Aortic smooth muscle cell (primary cell): ENCODE results near the gene SNRNP27. TPM values are rescaled to one million over a fixed set of nuclear protein-coding genes. Genes with fewer than 3 reads are reported as not detected.

Source experiments
- total RNA-seq: library from RNA; depleted of rRNA; stranded (reverse); fragments of >200 nt; gene quantifications from 2 replicates; pipeline ENCODE4 v1.2.3, GENCODE V29; 2014

SNRNP27 gene, protein sequence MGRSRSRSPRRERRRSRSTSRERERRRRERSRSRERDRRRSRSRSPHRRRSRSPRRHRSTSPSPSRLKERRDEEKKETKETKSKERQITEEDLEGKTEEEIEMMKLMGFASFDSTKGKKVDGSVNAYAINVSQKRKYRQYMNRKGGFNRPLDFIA
- 37.8 and 38.0 TPM in 2 replicates for total RNA-seq

DNA sequence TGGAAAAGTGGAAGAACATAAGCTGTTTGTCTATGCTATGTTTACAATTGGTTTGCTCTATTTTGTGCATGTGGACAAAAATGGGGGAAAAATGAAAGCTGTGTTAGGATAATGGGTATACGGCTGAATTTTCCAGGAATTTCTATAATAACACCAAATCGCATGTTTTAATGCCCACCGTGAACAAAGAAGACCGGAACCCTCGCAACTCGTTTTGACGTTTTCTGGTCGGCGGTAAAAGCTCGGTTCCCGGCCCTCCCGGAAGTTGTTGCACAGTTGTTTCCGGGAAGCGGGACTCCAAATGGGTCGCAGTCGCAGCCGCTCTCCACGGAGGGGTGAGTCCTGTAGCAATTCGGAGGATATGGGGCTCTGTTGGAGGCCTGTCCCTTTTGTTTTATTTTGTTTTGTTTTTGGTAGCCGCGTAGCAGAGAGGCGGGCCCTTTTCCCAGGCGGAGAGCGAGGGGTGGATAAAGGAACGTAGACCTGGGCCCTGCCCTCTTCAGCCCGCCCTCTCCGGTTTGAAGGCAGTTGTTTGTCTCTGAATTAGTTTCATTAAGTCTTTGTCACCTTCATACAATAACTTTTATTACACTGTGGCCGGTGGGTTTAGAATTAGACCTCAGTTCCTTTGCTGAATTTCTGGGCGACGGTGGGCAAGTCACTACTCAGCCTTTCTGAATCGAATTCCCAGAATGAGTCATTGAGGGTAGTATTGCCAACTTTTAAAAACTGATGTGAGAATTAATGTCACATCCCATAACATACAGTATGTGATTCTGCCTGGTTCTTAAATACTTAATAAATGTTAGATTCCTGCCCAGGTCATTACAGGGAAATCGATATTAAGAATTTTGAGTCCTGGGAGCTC is at the start of gene SNRNP27:
Gene SNRNP27 (plus strand): TSS at position 273 of the 868 bp plus-strand sequence. CDS start 29 bp downstream, at position 302.

DNA sequence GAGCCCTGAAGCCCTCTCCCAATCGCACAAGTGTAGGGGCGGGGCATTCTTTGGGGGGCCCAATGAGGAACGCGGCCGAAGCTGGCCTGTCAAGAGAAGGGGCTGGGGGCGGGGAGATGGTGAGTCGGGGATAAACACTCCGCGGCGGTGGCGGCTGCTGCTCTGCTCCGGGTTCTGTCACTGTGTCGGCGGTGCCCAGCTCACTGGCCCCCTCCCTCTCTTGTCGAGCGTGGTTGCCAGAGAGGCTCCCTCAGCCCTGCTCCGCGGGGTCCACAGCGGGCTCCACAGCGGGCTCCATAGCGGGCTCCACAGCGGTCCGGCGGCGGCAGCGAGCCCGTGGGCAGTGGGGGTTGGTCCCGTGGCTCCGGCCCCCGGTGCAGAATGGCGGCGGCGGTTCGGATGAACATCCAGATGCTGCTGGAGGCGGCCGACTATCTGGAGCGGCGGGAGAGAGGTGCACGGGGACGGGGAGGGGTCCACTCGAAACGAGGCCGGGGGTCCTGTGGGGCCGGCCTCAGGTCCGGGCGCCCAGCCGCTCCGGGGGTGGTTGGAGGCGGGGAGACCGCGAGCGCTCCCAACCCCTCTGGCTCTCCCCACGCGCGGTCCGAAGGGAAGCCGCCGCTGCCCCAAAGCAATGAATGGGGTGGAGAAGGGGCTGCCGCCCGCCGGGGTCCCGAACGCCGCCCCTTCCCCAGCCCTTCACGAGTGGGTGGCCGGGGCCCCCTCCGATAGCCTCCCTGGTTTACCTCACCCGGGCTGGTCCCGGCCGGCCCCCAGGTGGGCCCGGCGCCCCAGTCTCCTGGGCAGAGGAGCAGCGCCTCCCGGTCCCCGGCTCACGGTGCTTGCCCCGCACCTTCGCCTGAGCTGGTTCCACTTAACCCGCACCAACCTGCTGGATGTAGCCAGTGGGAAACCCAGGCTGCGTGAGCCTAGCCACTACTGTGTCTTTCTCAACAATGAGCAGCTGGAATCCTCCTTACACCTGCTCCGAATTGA is 21.5 kb downstream of the SNRNP27 start, which contains the start of gene MXD1:
Gene MXD1 (plus strand): TSS at position 160 of the 996 bp plus-strand sequence. CDS start 222 bp downstream, at position 382.

Other genes starting within 250 kb of the SNRNP27 start
- gene ANXA4, start 151.8 kb upstream of the SNRNP27 start, total RNA-seq, result 49.0 and 53.6 TPM in 2 replicates
- gene GMCL1, start 64.3 kb upstream of the SNRNP27 start, total RNA-seq, result 7.0 TPM in 2 replicates
- 6.3 and 7.5 TPM in 2 replicates for gene MXD1, start 21.2 kb downstream of the SNRNP27 start, total RNA-seq
- 0.31 and 0.53 TPM in 2 replicates for gene ASPRV1, start 67.7 kb downstream of the SNRNP27 start, total RNA-seq
- 26.3 and 40.6 TPM in 2 replicates for gene PCBP1, start 193.5 kb downstream of the SNRNP27 start, total RNA-seq